ENCODE data around the gene CUEDC2. TPM values are rescaled to one million over a fixed set of nuclear protein-coding genes. Genes with fewer than 3 reads are reported as not detected.
A peak's percentile ranks its signal among the peaks of the same experiment; 100 is the strongest.

CUEDC2 gene
- total RNA-seq, 1 experiment from 2014 or later = 43.4 TPM

DNA sequence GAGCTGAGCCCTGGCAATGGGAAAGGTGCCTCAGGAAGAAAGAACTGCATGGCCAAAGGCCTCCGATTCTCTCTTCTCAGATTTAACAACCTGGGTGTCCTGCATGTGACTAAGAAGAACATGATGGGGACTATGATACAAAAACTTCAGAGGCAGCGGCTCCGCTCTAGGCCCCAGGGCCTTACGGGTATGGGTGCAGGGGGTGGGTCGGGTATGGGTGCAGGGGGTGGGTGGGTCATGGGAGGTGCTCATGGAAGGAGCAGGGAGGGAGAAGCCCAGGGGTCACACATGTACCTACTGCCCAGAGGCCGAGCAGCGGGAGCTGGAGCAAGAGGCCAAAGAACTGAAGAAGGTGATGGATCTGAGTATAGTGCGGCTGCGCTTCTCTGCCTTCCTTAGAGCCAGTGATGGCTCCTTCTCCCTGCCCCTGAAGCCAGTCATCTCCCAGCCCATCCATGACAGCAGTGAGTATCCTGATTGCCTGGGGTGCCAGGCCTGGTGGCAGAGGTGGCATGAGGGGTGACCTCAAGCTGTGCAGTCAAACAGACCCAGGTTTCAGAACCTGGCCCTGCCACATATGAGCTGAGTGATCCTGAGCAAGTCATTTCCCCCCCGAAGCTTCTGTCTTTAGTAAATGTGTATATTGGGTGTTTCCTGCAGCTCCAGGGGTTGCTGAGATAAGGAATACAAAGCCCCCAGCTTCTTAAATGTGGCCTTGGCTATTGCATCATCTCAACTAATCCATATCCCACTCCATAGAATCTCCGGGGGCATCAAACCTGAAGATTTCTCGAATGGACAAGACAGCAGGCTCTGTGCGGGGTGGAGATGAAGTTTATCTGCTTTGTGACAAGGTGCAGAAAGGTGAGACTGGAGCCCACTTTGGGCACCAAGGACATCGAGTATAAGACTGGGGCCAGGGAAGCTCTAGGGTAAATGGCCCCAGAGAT is 34.9 kb downstream of the CUEDC2 start:
- DNase-seq (ENCODE audit: low read depth) = no peak

DNA sequence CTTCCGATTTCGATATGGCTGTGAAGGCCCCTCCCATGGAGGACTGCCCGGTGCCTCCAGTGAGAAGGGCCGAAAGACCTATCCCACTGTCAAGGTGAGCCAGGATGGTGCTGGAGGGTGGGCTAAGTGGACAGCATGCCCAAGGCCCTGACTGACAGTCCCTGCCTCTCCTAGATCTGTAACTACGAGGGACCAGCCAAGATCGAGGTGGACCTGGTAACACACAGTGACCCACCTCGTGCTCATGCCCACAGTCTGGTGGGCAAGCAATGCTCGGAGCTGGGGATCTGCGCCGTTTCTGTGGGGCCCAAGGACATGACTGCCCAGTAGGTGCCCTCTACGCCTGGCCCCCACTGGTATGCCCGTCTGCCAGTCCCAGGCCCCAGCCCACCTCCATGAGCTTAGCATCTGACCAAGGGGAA is 35.6 kb downstream of the CUEDC2 start:
- DNase-seq (ENCODE audit: low read depth) = no peak

DNA sequence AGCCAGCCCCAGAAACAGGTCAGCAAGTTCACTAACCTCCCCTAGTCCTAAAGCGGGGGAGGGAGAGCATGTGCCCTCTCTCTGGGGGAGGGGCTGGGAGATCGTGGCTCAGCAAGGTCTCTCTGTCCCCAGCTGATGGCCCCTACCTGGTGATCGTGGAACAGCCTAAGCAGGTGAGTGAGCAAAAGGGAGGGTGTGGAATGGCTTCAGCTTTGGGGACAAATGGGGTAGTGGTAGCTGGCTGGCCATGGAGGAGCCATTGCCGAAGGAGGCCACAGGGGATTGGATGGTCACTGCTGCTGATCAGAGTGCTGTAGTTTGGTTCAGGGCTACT is 36.1 kb downstream of the CUEDC2 start:
- no peak for DNase-seq (ENCODE audit: low read depth)

DNA sequence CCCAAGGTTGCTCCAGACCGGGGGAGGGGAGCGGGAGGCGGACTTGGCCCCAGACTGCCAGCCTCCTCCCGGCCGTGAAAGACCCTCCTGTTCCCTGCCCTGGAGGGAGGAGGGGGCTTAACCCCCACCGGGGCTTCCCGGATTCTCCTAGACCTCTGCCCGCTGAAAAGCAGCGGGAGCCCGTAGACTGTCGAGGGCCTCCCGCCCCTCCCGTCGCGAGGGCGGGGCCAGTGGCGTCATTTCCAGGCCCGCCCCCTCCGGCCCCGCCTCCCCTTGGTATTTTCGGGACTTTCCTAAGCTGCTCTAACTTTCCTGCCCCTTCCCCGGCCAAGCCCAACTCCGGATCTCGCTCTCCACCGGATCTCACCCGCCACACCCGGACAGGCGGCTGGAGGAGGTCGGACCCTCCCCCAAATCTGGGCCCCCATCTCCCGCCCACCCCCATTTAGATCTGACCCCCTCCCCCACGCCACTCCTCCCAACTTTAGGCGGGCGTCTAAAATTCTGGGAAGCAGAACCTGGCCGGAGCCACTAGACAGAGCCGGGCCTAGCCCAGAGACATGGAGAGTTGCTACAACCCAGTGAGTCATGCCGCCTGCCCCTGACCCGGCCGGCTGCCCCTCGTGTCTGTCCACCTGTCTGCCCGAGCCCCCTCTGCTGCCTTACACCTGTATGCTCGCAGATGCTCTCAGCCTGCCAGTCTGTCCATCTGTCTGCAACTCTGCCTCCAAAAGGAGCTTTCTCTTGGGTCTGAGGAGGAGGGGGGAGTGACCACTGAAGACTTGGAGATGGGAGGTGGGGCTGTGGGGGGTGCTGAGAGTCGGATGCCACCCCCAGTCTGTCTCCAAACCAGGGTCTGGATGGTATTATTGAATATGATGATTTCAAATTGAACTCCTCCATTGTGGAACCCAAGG is 36.7 kb downstream of the CUEDC2 start, which contains the start of gene NFKB2:
TSS of gene NFKB2 (plus strand) at position 306 of the 917 bp plus-strand sequence. CDS start at position 561, 255 bp downstream.
- DNase-seq (ENCODE audit: low read depth) = peak; percentile 84

DNA sequence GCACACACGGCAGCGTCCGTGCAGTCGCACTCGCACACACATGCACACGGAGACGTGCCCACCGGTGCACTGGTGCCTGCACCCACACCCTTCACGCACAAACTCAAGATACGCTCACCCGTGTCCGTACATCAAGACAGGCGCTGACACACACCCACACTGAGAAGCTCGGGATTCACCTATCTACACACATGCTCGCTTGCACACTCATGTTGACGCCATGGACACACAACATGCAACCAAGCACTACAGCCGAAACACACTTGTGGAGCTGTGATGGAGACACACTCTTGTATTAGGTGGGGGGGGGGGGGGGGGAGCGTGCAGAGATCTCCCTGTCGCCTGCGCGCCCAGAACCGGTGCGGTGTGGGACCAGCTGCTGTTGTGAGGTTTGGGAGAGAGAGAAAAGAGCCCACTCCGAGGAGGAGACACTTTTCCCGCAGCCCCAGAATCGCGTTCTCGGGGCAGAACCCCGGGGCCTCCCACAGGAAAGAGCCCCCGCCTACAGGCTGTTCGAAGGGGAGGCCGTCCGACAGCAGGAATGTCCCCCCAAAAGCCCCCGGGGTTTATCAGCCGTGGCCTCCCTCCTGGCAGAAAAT is 37.5 kb downstream of the CUEDC2 start:
- DNase-seq (ENCODE audit: low read depth) = peak; percentile 42

DNA sequence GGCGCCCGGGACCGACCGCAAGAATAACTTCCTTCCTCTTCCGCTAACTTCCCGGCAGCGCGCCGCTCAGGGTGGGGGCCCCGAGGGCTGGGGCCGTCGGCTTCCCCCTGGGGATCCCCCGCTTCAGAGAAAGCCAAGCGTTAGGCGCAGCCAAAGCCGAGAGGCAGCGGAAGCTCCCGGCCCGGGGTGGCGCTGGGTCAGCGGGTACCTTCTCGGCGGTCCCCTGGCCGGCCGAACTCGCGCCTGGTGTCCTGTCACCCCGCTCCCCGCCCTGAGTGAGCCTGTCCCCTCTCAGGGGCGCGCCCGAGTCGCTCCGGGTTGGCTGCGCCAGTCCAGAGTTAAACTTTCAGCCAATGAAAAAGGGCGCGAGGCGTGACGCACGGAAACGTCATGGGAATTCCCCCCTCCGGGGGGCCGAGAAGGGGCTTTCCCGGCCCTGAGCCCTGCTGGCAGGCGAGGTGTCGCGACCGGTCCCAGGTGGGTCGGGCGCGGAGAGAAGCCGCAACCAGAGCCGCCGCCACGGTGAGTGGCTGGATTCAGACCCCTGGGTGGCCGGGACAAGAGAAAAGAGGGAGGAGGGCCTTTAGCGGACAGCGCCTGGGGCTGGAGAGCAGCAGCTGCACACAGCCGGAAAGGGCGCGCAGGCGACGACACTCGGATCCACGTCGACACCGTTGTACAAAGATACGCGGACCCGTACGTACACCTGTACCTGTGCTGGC is 38.1 kb downstream of the CUEDC2 start:
- peak; percentile 92 for DNase-seq (ENCODE audit: low read depth)

DNA sequence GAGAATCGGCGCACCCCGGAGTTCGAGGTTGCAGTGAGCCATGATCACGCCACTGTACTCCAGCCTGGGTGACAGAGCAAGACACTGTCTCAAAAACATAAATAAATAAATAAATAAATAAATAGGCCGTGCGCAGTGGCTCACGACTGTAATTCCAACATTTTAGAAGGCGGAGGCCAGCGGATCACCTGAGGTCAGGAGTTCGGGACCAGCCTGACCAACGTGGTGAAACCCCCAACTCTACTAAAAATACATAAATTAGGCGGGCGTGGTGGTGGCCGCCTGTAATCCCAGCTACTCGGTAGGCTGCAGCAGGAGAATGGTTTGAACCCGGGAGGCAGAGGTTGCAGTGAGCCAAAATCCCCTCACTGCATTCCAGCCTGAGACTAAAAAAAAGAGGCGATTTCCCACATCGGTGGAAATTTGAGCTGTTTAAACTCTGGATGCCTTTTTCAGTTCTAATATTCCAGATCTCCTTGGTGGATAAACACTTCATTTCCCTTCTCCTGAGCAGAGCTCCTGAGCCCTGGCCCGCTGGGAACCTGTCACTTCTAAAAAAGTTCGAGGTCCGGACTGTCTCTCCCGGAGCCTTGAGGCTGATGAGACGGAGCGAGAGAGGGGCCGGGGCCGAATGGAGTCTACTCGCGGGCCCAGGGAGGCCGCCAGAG is 38.8 kb downstream of the CUEDC2 start:
- DNase-seq (ENCODE audit: low read depth) = no peak

DNA sequence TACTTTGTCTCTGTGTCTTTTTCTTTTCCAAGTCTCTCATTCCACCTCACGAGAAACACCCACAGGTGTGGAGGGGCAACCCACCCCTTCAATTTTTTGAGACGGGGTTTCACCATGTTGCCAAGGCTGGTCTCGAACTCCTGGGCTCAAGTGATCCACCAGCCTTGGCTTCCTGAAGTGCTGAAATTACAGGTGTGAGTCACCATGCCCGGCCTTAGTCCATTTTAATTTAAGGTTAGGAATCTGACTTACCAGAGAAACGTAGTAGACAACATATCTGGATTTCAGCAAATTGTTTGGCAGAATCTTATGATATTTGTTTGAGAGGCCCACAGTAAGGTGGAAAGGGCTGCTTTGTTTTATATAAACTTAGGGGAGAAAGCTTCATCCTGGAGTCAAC is 40.1 kb downstream of the CUEDC2 start:
- DNase-seq (ENCODE audit: low read depth) = no peak

- no peak for DNase-seq (ENCODE audit: low read depth)
These were observed 42.5 kb downstream of the CUEDC2 start for GRCh38 chr10:102389894-102390293.

GRCh38 chr10:102384606-102385429 is 47.6 kb downstream of the CUEDC2 start:
- DNase-seq (ENCODE audit: low read depth) = peak; percentile 20

GRCh38 chr10:102384053-102384452 is 48.3 kb downstream of the CUEDC2 start:
- DNase-seq (ENCODE audit: low read depth) = no peak

- DNase-seq (ENCODE audit: low read depth) = no peak
These were observed 49.5 kb downstream of the CUEDC2 start for GRCh38 chr10:102382871-102383270.

- no peak for DNase-seq (ENCODE audit: low read depth)
These were observed 50.4 kb downstream of the CUEDC2 start for GRCh38 chr10:102381983-102382382.

DNA sequence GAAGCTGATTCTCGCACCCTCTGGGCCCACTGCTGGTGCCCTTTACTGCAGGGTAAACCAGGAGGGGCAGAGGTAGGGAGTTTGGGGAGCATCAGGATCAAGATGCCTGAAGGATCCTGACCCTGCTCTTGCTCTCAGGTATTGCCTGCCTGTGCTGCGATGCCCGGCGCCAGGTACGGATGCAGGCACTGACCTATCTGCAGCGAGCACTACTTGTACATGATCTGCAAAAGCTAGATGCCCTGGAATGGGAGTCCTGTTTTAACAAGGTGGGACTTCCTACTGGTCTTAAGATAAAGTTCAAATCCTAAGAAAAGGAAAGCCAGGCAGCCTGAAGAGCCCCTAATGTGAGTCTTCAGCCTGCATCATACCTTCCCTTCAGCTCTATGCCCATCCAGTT is 53.0 kb downstream of the CUEDC2 start:
- no peak for DNase-seq (ENCODE audit: low read depth)

DNA sequence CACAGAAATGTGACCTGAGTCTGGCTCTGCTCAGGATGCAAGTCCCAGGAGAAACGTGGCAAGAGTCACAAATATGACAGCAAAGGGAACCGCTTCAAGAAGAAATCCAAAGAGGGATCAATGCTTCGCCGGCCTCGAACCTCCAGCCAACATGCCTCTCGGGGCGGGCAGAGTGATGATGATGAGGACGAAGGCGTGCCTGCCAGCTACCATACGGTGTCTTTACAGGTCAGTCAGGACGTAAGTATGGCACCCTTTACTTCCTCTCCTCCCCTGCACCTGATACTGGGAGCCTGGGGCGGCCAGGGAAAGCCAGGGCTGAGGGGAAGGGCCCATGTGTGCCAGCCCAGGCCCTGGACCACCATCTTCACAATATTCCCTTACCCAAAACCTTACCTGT is 55.5 kb downstream of the CUEDC2 start:
- no peak for DNase-seq (ENCODE audit: low read depth)

- no peak for DNase-seq (ENCODE audit: low read depth)
These were observed 56.5 kb downstream of the CUEDC2 start for GRCh38 chr10:102375867-102376266.

GRCh38 chr10:102375250-102375649 is 57.1 kb downstream of the CUEDC2 start:
- no peak for DNase-seq (ENCODE audit: low read depth)
